Adrenal gland (tissue), 12 donors: Measurements from ENCODE around the gene MAP3K3. TPM values are rescaled to one million over a fixed set of nuclear protein-coding genes. Genes with fewer than 3 reads are reported as not detected.

Experiments
- DNase-seq, 7 donors: peaks; one replicate each; pipeline ENCODE4 v3.0.0-alpha.2; 2019 to 2020
- H3K27ac ChIP-seq, 5 donors: fragments of 200-600 bp; sonication (generic) in 4 of 5; 1 replicate in 3 of 5; 2 replicates in 2 of 5; pipeline versions ENCODE4 v1.5.1 to v1.8.0; 2016 to 2020; ENCODE audit warnings: mild to moderate bottlenecking in 1 of 5
- H3K27me3 ChIP-seq: fragments of 200-600 bp; 2 replicates; pipeline ENCODE4 v1.8.0; 2021
- H3K36me3 ChIP-seq, 2 donors: fragments of 200-600 bp; replicated peaks in 1 of 2; 1 replicate in 1 of 2; 2 replicates in 1 of 2; pipeline versions ENCODE4 v1.5.1 to v1.8.0; 2018 to 2022
- H3K4me1 ChIP-seq, 2 donors: fragments of 200-600 bp; replicated peaks in 1 of 2; 1 replicate in 1 of 2; 2 replicates in 1 of 2; pipeline versions ENCODE4 v1.5.1 to v1.8.0; 2018 to 2021
- H3K4me3 ChIP-seq, 4 donors: fragments of 200-600 bp; sonication (generic) in 3 of 4; one replicate each; pipeline ENCODE4 v1.5.1; 2016 to 2018
- H3K9me3 ChIP-seq, 3 donors: fragments of 200-600 bp; sonication (generic) in 1 of 3; replicated peaks in 1 of 3; 1 replicate in 2 of 3; 2 replicates in 1 of 3; pipeline versions ENCODE4 v1.5.1 to v1.8.0; 2016 to 2021
- CTCF ChIP-seq, 6 experiments: fragments of 450-650 bp in 4 of 6; fragments of 200-600 bp in 2 of 6; sonication (generic) in 1 of 6; IDR thresholded peaks; 1 replicate in 5 of 6; 2 replicates in 1 of 6; pipeline versions ENCODE4 v1.5.1 to v1.8.0; 2016 to 2021; ENCODE audit warnings: antibody characterized with exemption in 6 of 6, mild to moderate bottlenecking in 2 of 6, moderate library complexity in 1 of 6
- POLR2A ChIP-seq, 2 donors: fragments of 450-650 bp; IDR thresholded peaks; one replicate each; pipeline ENCODE4 v1.6.1; 2017; ENCODE audit warnings: antibody characterized with exemption in 2 of 2, mild to moderate bottlenecking in 2 of 2, moderate library complexity in 1 of 2
- WGBS, 4 donors: extraction: QIAGEN DNeasy Blood & Tissue Kit in 2 of 4; methylation state at CpG; one replicate each; pipeline versions ENCODE4 v1.1.5 to v1.1.7; 2013 to 2017; 5-methylcytosine and 5-hydroxymethylcytosine counted together
- intact Hi-C, 2 donors: fragments of 100-400 bp; cut with DNase I; formaldehyde crosslinking; loops; one replicate each; pipeline versions ENCODE4 v1.14.1 to v1.15.0; 2022 to 2023
- polyA plus RNA-seq, 3 donors: library from polyadenylated mRNA; stranded (reverse); fragments of 200-250 nt in 2 of 3; fragments of 350-450 nt in 1 of 3; fragmentation: Illumina TruSeq in 1 of 3; extraction: RNeasy Lipid Tissue Mini Kit (QIAGEN cat#74804) in 1 of 3; gene quantifications; one replicate each; pipeline ENCODE4 v1.2.3, GENCODE V29; 2013 to 2014
- total RNA-seq, 9 donors: library from RNA; depleted of rRNA in 4 of 9; stranded (reverse); fragments of >200 nt in 4 of 9; fragments of 120-200 nt in 1 of 9; fragmentation: NEBNext Ultra II Directional in 1 of 9; extraction: Animal tissue kit (Norgen Biotek cat#: 25700) in 1 of 9; gene quantifications; one replicate each; pipeline versions ENCODE4 v1.1.0 to v1.2.4, GENCODE V29; 2013 to 2023
- donor health status: healthy with polysubstance abuse.
- donor health status: Bipolar disorder and iron deficiency.
- donor health status: DM: yes; HTN: yes; CAD: no.
- donor health status: DM: no; HTN: no; CAD: no.
- donor health status: DM: no; HTN: no; CAD: no.
- donor health status: DM: yes; HTN: yes; CAD: no.

The MAP3K3 gene
- total and polyA plus RNA-seq, 12 donors = 11.6 to 47.1 (median 30.5) TPM

DNA sequence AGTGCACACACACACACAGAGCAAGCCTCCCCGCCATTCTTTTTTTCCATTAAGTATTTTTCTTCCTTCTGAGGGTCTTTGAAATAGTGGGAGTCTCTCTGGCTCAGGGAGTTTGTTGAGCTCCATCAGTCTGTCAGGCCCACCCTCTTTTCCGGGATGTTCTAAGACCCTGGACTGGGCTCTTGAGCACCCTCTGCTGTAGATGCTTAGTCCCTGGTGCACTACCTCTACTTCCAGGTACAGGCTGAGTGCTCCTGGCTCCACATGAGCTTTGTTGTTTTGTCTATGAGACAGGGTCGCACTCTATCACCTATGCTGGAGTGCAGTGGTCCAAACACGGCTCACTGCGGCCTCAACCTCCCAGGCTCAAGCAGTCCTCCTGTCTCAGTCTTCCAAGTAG, 57.0 kb downstream of the MAP3K3 start:
- WGBS, 4 donors = 91 to 98% (median 97%) methylated on average over 5 of the region's 5 CpGs
- Histone ChIP-seq H3K9me3 (no peaks in the 10 kb centered on the region), H3K36me3 (peaks cover 0 to 18% of the 10 kb centered on the region in 2 donors), H3K4me3 (no peak overlapping the region), H3K27me3 (no peaks in the 10 kb centered on the region), H3K4me1 (peaks cover 28 to 45% of the 10 kb centered on the region in 2 donors), H3K27ac (no peak overlapping the region)
- no peak for DNase-seq
- TF ChIP-seq POLR2A (IDR thresholded peaks at IDR 0.05) (no peak), CTCF (IDR thresholded peaks at IDR 0.05) (no peak)
- intact Hi-C loops = no loop called here

- H3K36me3 ChIP-seq = peaks cover 0 to 19% of the 10 kb centered on the region in 2 donors
- 95 to 100% (median 96%) methylated on average over 1 of the region's 1 CpG for WGBS, 4 donors
- H3K27me3 ChIP-seq = no peaks in the 10 kb centered on the region
- H3K9me3 ChIP-seq = no peaks in the 10 kb centered on the region
- intact Hi-C loops = no loop called here
- no peak for DNase-seq
- no peak overlapping the region for H3K4me3 ChIP-seq
- TF ChIP-seq POLR2A (IDR thresholded peaks at IDR 0.05) (no peak), CTCF (IDR thresholded peaks at IDR 0.05) (no peak)
- H3K27ac ChIP-seq = no peak overlapping the region
- peaks cover 25 to 30% of the 10 kb centered on the region in 2 donors for H3K4me1 ChIP-seq
These were observed 58.5 kb downstream of the MAP3K3 start for GRCh38 chr17:63680700-63681099.

GRCh38 chr17:63681530-63681929, 59.3 kb downstream of the MAP3K3 start:
- peaks cover 0 to 24% of the 10 kb centered on the region in 2 donors for H3K36me3 ChIP-seq
- intact Hi-C loops = no loop called here
- H3K9me3 ChIP-seq = no peaks in the 10 kb centered on the region
- H3K4me3 ChIP-seq = no peak overlapping the region
- peak overlapping the region in 2 of 5 donors; percentile 2 to 23 for H3K27ac ChIP-seq
- peaks cover 16 to 22% of the 10 kb centered on the region in 2 donors for H3K4me1 ChIP-seq
- TF ChIP-seq POLR2A (IDR thresholded peaks at IDR 0.05) = no peak
- TF ChIP-seq CTCF (IDR thresholded peaks at IDR 0.05) = no peak
- DNase-seq = peak in 6 of 7 donors; percentile 35 to 82 (median 73)
- WGBS, 4 donors = 61 to 64% (median 63%) methylated on average over 7 to 8 of the region's 8 CpGs
- H3K27me3 ChIP-seq = no peaks in the 10 kb centered on the region

DNA sequence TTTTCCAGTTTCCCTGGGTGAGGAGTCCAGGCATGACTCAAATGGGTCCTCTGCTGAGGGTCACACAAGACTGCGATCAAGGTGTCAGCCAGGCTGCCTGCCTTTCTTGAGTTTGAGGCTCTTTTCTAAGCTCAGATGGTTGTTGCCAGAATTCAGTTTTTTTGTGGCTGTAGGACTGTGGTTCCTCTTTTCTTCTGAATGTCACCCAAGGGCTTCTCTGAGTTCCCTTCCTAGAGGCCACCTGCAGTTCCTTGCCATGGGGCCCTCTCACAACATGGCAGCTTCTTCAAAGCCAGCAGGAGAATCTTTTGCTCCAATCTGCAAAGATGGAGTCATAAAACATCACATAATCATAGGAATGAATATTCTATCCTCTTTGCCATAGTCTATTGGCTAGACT, 60.2 kb downstream of the MAP3K3 start:
- Histone ChIP-seq H3K27me3 (no peaks in the 10 kb centered on the region), H3K36me3 (peaks cover 0 to 24% of the 10 kb centered on the region in 2 donors), H3K9me3 (no peaks in the 10 kb centered on the region), H3K4me1 (peaks cover 11 to 18% of the 10 kb centered on the region in 2 donors), H3K4me3 (no peak overlapping the region), H3K27ac (no peak overlapping the region)
- no peak for DNase-seq
- TF ChIP-seq POLR2A (IDR thresholded peaks at IDR 0.05) = no peak
- no peak for TF ChIP-seq CTCF (IDR thresholded peaks at IDR 0.05)
- intact Hi-C loops = no loop called here
- 88 to 100% (median 100%) methylated on average over 1 of the region's 1 CpG for WGBS, 4 donors
